Gastroesophageal sphincter (tissue), 4 donors: ENCODE results near the gene EDDM3A. TPM values are rescaled to one million over a fixed set of nuclear protein-coding genes. Genes with fewer than 3 reads are reported as not detected.

Source experiments
- ATAC-seq: fragments of 150-250 bp; one replicate; pipeline ENCODE4 v1.9.1; 2016; ENCODE audit warnings: mild to moderate bottlenecking, moderate library complexity
- H3K27ac ChIP-seq, 4 donors: fragments of 200-600 bp; sonication (generic) in 3 of 4; 1 replicate in 3 of 4; 2 replicates in 1 of 4; pipeline ENCODE4 v1.5.1; 2016 to 2019
- H3K27me3 ChIP-seq: fragments of 200-600 bp; sonication (generic); one replicate; pipeline ENCODE4 v1.5.1; 2019
- H3K36me3 ChIP-seq, 2 donors: fragments of 200-600 bp; sonication (generic); one replicate each; pipeline ENCODE4 v1.5.1; 2019; ENCODE audit warnings: control low read depth in 1 of 2
- H3K4me1 ChIP-seq, 3 donors: fragments of 200-600 bp; sonication (generic); 1 replicate in 2 of 3; 2 replicates in 1 of 3; pipeline ENCODE4 v1.5.1; 2016 to 2019; ENCODE audit warnings: control low read depth in 2 of 3
- H3K4me3 ChIP-seq, 2 donors: fragments of 200-600 bp; sonication (generic); one replicate each; pipeline ENCODE4 v1.5.1; 2019; ENCODE audit warnings: mild to moderate bottlenecking in 1 of 2, moderate library complexity in 1 of 2
- H3K9me3 ChIP-seq, 3 donors: fragments of 200-600 bp; sonication (generic); one replicate each; pipeline ENCODE4 v1.5.1; 2017 to 2019; ENCODE audit warnings: control low read depth in 2 of 3
- EP300 ChIP-seq: sonication (generic); formaldehyde crosslinking; IDR thresholded peaks from one replicate; pipeline ENCODE4 v1.6.1; 2017; ENCODE audit warnings: antibody characterized with exemption, mild to moderate bottlenecking
- POLR2A ChIP-seq, 2 donors: fragments of 450-650 bp; IDR thresholded peaks; one replicate each; pipeline ENCODE4 v1.6.1; 2017; ENCODE audit warnings: antibody characterized with exemption in 2 of 2, mild to moderate bottlenecking in 2 of 2, moderate library complexity in 1 of 2
- POLR2AphosphoS5 ChIP-seq: sonication (generic); formaldehyde crosslinking; IDR thresholded peaks from one replicate; pipeline ENCODE4 v1.6.1; 2017; ENCODE audit warnings: antibody characterized with exemption
- WGBS, 2 donors: methylation state at CpG; one replicate each; pipeline ENCODE4 v1.1.5; 2018; ENCODE audit warnings: low coverage in 1 of 2; 5-methylcytosine and 5-hydroxymethylcytosine counted together
- total RNA-seq, 4 donors: library from RNA; depleted of rRNA; stranded (reverse); fragments of >200 nt; gene quantifications; one replicate each; pipeline ENCODE4 v1.1.0, GENCODE V29; 2016
- TF ChIP-seq, protein P1 (sequence below), 4 experiments: fragments of 200-600 bp in 2 of 4; fragments of 450-650 bp in 2 of 4; sonication (generic) in 1 of 4; IDR thresholded peaks; one replicate each; pipeline ENCODE4 v1.5.1; 2017 to 2019; ENCODE audit warnings: antibody characterized with exemption in 4 of 4, mild to moderate bottlenecking in 2 of 4, moderate library complexity in 2 of 4

Gene EDDM3A, protein sequence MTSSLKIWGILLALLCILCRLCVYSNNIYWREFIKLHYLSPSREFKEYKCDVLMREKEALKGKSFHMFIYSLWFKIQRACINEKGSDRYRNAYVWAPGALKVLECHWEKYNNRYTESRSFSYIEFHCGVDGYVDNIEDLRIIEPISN
- total RNA-seq = not detected

DNA sequence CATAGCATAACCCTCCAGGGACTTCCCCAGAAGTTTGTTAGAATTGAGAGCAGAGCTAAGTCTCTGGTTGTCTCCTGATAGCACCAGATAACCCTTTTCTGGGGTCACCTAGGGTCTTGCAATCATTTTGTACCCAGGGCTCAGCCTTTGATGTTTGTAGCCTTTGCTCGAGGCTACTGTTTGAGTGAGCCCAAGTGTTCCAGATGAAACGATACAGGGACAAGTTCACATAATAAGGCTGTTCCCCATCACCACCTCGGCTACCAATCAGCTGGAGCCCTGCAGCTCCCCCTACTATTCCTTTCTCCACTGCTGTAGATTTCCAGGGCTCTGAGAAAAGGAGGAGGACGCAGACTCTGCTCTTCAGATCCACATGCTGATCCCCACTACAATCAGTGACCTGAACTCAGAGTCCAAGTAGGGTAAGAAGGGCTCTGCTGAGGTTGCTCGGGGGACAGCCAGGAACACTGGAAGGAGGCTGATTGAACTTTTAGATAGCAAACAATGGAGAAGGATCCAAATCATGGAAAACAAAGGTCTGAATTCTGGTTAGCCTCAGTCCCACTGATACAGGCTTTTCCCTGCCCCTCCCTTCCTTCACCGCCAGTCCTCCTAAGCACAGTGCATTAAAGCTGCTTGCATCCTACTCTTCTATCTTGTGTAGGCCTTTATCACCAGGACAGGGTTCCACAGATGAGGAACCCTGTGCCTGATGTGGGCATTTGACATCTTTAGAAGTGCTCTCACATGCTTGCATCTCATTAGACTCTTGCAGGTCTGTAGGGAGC is at the start of gene EDDM3A:
Gene EDDM3A, plus strand, starts transcription at position 317 of the 788 bp plus-strand sequence. CDS start 1,694 bp downstream, outside the sequence.
- 67 to 88% methylated on average over 1 to 3 of the region's 6 CpGs for WGBS, 2 donors
- Histone ChIP-seq H3K4me3 (no peak within 1 kb of the TSS), H3K27me3 (no peaks in the 10 kb centered on the region)

GRCh38 chr14:20696764-20697163 is 48.9 kb upstream of the EDDM3A start:
- TF ChIP-seq, protein P1, sequence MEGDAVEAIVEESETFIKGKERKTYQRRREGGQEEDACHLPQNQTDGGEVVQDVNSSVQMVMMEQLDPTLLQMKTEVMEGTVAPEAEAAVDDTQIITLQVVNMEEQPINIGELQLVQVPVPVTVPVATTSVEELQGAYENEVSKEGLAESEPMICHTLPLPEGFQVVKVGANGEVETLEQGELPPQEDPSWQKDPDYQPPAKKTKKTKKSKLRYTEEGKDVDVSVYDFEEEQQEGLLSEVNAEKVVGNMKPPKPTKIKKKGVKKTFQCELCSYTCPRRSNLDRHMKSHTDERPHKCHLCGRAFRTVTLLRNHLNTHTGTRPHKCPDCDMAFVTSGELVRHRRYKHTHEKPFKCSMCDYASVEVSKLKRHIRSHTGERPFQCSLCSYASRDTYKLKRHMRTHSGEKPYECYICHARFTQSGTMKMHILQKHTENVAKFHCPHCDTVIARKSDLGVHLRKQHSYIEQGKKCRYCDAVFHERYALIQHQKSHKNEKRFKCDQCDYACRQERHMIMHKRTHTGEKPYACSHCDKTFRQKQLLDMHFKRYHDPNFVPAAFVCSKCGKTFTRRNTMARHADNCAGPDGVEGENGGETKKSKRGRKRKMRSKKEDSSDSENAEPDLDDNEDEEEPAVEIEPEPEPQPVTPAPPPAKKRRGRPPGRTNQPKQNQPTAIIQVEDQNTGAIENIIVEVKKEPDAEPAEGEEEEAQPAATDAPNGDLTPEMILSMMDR (IDR thresholded peaks at IDR 0.05) = no peak
- no peak for TF ChIP-seq POLR2AphosphoS5
- 71 to 89% methylated on average over 5 of the region's 5 CpGs for WGBS, 2 donors
- Histone ChIP-seq H3K27me3 (no peaks in the 10 kb centered on the region), H3K36me3 (peaks cover 5 to 53% of the 10 kb centered on the region in 2 donors), H3K27ac (no peak overlapping the region), H3K9me3 (no peaks in the 10 kb centered on the region), H3K4me3 (no peak overlapping the region), H3K4me1 (peaks cover 0 to 5% (median 0%) of the 10 kb centered on the region in 3 donors)
- no peak for ATAC-seq

More for the DNA sequence above, at the start of gene EDDM3A:
- TF ChIP-seq POLR2A (IDR thresholded peaks at IDR 0.05) (no peak), EP300 (no peak), POLR2AphosphoS5 (no peak)
- TF ChIP-seq, protein P1 (IDR thresholded peaks at IDR 0.05) = no peak
- ATAC-seq = no peak
- no peaks in the 10 kb centered on the region for H3K36me3 ChIP-seq
- no peaks in the 10 kb centered on the region for H3K4me1 ChIP-seq
- no peak within 1 kb of the TSS for H3K27ac ChIP-seq
- no peaks in the 10 kb centered on the region for H3K9me3 ChIP-seq

DNA sequence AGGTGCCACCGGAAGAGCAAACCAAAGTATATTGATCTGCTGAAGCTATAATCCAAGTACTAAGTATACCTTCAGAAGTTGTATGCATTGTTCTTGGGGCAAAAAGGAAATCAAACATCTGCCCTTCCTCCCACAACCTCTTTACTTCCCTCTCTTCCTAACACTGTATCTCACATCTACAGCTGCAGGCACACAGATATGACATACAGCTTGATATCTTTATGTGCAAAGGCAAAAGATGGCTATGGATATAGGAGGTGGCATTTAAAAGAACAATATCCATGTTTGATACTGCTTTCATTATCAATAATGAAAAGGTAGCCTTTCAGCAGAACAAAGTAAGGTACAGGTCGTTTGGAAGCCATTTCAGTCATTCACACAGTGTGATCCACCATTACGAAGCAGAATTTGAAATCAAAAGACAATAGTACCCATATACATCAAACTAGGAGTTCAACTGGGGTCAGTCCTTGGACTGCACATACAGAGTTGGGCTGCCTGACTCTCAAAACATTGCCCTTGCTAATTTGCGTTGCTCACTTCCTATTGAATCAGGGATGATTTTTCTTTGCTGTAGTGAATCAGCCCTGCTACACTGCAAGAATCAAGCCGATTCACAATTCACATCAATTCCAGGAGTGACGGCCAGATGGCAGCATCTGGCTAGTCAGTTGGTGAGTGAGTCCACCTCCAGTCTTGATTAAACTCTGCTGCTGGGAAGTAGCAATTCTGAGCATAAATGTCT is 48.2 kb upstream of the EDDM3A start:
- no peak overlapping the region for H3K4me3 ChIP-seq
- H3K27me3 ChIP-seq = no peaks in the 10 kb centered on the region
- ATAC-seq = no peak
- TF ChIP-seq, protein P1 (IDR thresholded peaks at IDR 0.05) = peak; percentile 19 to 66 (median 46)
- TF ChIP-seq EP300 (no peak), POLR2A (IDR thresholded peaks at IDR 0.05) (no peak), POLR2AphosphoS5 (no peak)
- WGBS, 2 donors = 30 to 50% methylated on average over 4 to 6 of the region's 6 CpGs
- peaks cover 0 to 4% (median 0%) of the 10 kb centered on the region in 3 donors for H3K4me1 ChIP-seq
- no peak overlapping the region for H3K27ac ChIP-seq
- H3K9me3 ChIP-seq = no peaks in the 10 kb centered on the region
- peaks cover 5 to 53% of the 10 kb centered on the region in 2 donors for H3K36me3 ChIP-seq

DNA sequence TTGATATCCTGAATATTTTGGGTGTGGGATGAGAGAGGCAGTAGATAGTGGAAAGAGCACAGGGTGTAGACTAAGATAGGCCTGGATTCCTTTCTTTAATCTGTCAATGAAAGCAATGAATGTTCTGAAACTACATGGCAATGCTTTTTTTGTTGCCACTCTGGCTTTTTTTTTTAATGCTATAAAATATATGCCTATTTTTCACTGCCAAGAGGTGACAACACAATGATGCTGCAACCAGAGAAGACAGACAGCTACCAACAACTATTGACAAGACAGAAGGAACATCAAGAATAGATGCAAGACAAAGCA is 47.7 kb upstream of the EDDM3A start:
- Histone ChIP-seq H3K36me3 (peaks cover 5 to 53% of the 10 kb centered on the region in 2 donors), H3K27ac (no peak overlapping the region), H3K4me1 (peaks cover 0 to 4% (median 0%) of the 10 kb centered on the region in 3 donors), H3K4me3 (no peak overlapping the region), H3K27me3 (no peaks in the 10 kb centered on the region), H3K9me3 (no peaks in the 10 kb centered on the region)
- TF ChIP-seq EP300 (no peak), POLR2A (IDR thresholded peaks at IDR 0.05) (no peak)
- TF ChIP-seq, protein P1 (IDR thresholded peaks at IDR 0.05) = no peak
- no peak for ATAC-seq
